Gastroesophageal sphincter (tissue), 4 donors: ENCODE results near the gene C2orf69. TPM values are rescaled to one million over a fixed set of nuclear protein-coding genes. Genes with fewer than 3 reads are reported as not detected.
"Not testable (repeated sequence)": the region's sequence is repeated elsewhere in the genome, so short reads cannot be mapped to it uniquely, and the experiment has no call there.

Experiments used
- ATAC-seq: fragments of 150-250 bp; one replicate; pipeline ENCODE4 v1.9.1; 2016; ENCODE audit warnings: mild to moderate bottlenecking, moderate library complexity
- H3K27ac ChIP-seq, 4 donors: fragments of 200-600 bp; sonication (generic) in 3 of 4; 1 replicate in 3 of 4; 2 replicates in 1 of 4; pipeline ENCODE4 v1.5.1; 2016 to 2019
- H3K27me3 ChIP-seq: fragments of 200-600 bp; sonication (generic); one replicate; pipeline ENCODE4 v1.5.1; 2019
- H3K36me3 ChIP-seq, 2 donors: fragments of 200-600 bp; sonication (generic); one replicate each; pipeline ENCODE4 v1.5.1; 2019; ENCODE audit warnings: control low read depth in 1 of 2
- H3K4me1 ChIP-seq, 3 donors: fragments of 200-600 bp; sonication (generic); 1 replicate in 2 of 3; 2 replicates in 1 of 3; pipeline ENCODE4 v1.5.1; 2016 to 2019; ENCODE audit warnings: control low read depth in 2 of 3
- H3K4me3 ChIP-seq, 2 donors: fragments of 200-600 bp; sonication (generic); one replicate each; pipeline ENCODE4 v1.5.1; 2019; ENCODE audit warnings: mild to moderate bottlenecking in 1 of 2, moderate library complexity in 1 of 2
- H3K9me3 ChIP-seq, 3 donors: fragments of 200-600 bp; sonication (generic); one replicate each; pipeline ENCODE4 v1.5.1; 2017 to 2019; ENCODE audit warnings: control low read depth in 2 of 3
- EP300 ChIP-seq: sonication (generic); formaldehyde crosslinking; IDR thresholded peaks from one replicate; pipeline ENCODE4 v1.6.1; 2017; ENCODE audit warnings: antibody characterized with exemption, mild to moderate bottlenecking
- POLR2A ChIP-seq, 2 donors: fragments of 450-650 bp; IDR thresholded peaks; one replicate each; pipeline ENCODE4 v1.6.1; 2017; ENCODE audit warnings: antibody characterized with exemption in 2 of 2, mild to moderate bottlenecking in 2 of 2, moderate library complexity in 1 of 2
- POLR2AphosphoS5 ChIP-seq: sonication (generic); formaldehyde crosslinking; IDR thresholded peaks from one replicate; pipeline ENCODE4 v1.6.1; 2017; ENCODE audit warnings: antibody characterized with exemption
- WGBS, 2 donors: methylation state at CpG; one replicate each; pipeline ENCODE4 v1.1.5; 2018; ENCODE audit warnings: low coverage in 1 of 2; 5-methylcytosine and 5-hydroxymethylcytosine counted together
- total RNA-seq, 4 donors: library from RNA; depleted of rRNA; stranded (reverse); fragments of >200 nt; gene quantifications; one replicate each; pipeline ENCODE4 v1.1.0, GENCODE V29; 2016
- TF ChIP-seq, protein P1 (sequence below), 4 experiments: fragments of 200-600 bp in 2 of 4; fragments of 450-650 bp in 2 of 4; sonication (generic) in 1 of 4; IDR thresholded peaks; one replicate each; pipeline ENCODE4 v1.5.1; 2017 to 2019; ENCODE audit warnings: antibody characterized with exemption in 4 of 4, mild to moderate bottlenecking in 2 of 4, moderate library complexity in 2 of 4

C2orf69 gene
- total RNA-seq, 4 donors from 2014 or later = 10.9 to 13.6 (median 12.5) TPM

DNA sequence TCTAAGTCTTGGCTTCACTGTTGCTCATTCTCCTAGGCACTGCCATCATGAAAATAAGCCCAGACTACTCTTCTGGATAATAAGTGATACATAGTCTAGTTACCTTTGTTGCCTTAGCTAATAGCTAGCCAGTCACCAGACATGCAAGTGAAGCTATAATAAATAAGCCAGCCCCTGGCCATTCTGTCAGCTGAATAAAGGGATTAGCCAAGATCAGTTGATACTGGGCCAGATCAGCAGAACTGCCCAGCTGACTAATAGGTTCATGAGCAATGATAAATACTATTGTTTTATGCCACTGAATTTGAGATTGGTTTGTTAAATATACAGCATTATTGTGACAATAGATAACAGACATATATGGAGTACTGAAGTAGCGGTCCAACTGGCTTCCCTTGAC, 8.0 kb upstream of the C2orf69 start:
- no peak for ATAC-seq
- H3K9me3 ChIP-seq = no peaks in the 10 kb centered on the region
- H3K36me3 ChIP-seq = no peaks in the 10 kb centered on the region
- TF ChIP-seq, protein P1, sequence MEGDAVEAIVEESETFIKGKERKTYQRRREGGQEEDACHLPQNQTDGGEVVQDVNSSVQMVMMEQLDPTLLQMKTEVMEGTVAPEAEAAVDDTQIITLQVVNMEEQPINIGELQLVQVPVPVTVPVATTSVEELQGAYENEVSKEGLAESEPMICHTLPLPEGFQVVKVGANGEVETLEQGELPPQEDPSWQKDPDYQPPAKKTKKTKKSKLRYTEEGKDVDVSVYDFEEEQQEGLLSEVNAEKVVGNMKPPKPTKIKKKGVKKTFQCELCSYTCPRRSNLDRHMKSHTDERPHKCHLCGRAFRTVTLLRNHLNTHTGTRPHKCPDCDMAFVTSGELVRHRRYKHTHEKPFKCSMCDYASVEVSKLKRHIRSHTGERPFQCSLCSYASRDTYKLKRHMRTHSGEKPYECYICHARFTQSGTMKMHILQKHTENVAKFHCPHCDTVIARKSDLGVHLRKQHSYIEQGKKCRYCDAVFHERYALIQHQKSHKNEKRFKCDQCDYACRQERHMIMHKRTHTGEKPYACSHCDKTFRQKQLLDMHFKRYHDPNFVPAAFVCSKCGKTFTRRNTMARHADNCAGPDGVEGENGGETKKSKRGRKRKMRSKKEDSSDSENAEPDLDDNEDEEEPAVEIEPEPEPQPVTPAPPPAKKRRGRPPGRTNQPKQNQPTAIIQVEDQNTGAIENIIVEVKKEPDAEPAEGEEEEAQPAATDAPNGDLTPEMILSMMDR (IDR thresholded peaks at IDR 0.05) = no peak
- TF ChIP-seq POLR2A (IDR thresholded peaks at IDR 0.05) = no peak
- no peak for TF ChIP-seq POLR2AphosphoS5
- TF ChIP-seq EP300 = no peak
- WGBS, 2 donors = 88 to 100% methylated on average over 1 of the region's 1 CpG
- H3K4me3 ChIP-seq = no peak overlapping the region
- no peaks in the 10 kb centered on the region for H3K27me3 ChIP-seq
- no peaks in the 10 kb centered on the region for H3K4me1 ChIP-seq
- no peak overlapping the region for H3K27ac ChIP-seq

DNA sequence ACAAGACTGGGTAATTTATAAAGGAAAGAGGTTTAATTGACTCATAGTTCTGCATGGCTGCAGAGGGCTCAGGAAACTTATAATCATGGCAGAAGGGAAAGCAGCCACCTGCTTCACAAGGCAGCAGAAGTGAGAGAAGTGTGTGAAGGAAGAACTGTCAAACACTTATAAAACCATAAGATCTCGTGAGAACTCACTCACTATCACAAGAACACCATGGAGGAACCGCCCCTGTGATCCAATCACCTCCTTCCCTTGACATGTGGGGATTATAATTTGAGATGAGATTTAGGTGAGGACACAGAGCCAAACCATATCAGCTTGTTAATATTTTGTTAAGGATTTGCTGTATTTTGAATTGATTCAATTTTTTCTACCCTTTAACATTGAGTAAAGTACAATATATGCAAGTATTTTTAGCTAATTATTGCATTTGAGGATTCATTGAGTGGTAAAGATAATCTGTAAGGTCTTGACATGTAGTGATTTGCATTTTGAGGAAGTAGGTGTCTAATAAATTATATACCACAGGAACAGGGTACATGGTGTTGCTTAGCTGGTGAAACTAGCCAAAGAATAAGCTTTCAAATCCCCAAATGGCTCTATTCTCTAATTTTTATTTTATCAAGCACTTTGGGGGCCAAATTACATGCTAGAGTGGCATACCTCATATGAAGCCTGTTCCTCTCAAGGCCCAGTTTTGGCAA, 3.9 kb upstream of the C2orf69 start:
- Histone ChIP-seq H3K36me3 (no peaks in the 10 kb centered on the region), H3K4me3 (no peak overlapping the region), H3K27ac (no peak overlapping the region), H3K9me3 (no peaks in the 10 kb centered on the region), H3K27me3 (no peaks in the 10 kb centered on the region), H3K4me1 (peaks cover 0 to 9% (median 3%) of the 10 kb centered on the region in 3 donors)
- WGBS, 2 donors = 56 to 84% methylated on average over 2 of the region's 2 CpGs
- TF ChIP-seq POLR2A (IDR thresholded peaks at IDR 0.05) (no peak), EP300 (no peak), POLR2AphosphoS5 (no peak)
- TF ChIP-seq, protein P1 (IDR thresholded peaks at IDR 0.05) = no peak
- no peak for ATAC-seq

DNA sequence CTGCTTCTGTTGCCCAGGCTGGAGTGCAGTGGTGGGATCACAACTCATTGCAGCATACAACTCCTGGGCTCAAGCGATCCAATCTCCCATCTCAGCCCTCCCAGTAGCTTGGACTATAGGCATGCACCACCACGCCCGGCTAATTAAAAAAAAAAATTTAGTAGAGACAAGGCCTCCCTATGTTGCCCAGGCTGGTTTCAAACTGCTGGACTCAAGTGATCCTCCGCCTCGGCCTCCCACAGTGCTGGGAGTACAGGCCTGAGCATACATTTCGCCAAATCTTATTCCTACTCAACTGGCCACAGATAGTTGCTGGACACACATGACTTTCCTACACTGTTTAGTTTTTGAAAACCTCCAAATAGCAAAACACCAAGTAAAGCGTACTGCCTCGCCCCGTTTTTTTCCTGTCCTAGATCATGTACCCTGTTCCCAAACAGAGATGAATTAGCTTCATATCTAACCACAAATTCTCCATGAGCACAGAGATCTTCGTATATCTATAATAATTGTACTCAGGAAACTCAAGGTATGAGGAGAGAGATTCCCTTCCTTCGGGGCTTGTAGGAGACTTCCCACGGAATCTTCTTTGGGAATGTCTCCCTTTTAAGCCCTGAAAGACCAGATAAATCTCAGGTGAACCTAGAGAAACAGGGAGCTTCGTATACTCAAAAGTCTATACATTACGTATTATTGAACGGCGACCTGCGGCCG, 598 bp upstream of the C2orf69 start:
- Histone ChIP-seq H3K36me3 (no peaks in the 10 kb centered on the region), H3K27me3 (no peaks in the 10 kb centered on the region), H3K27ac (peak overlapping the region in 3 of 4 donors; percentile 95 to 99 (median 99)), H3K4me1 (peaks cover 4 to 35% (median 15%) of the 10 kb centered on the region in 3 donors), H3K9me3 (no peaks in the 10 kb centered on the region), H3K4me3 (peak overlapping the region; percentile 89 to 96)
- TF ChIP-seq, protein P1 (IDR thresholded peaks at IDR 0.05) = no peak
- TF ChIP-seq EP300 (no peak), POLR2AphosphoS5 (no peak), POLR2A (IDR thresholded peaks at IDR 0.05) (no peak)
- ATAC-seq = no peak
- 38 to 47% methylated on average over 12 to 17 of the region's 18 CpGs for WGBS, 2 donors

GRCh38 chr2:199911877-199912161, 726 bp downstream of the C2orf69 start:
- peak overlapping the region; percentile 89 to 96 for H3K4me3 ChIP-seq
- TF ChIP-seq POLR2AphosphoS5 (no peak), POLR2A (IDR thresholded peaks at IDR 0.05) (no peak), EP300 (no peak)
- TF ChIP-seq, protein P1 (IDR thresholded peaks at IDR 0.05) = no peak
- ATAC-seq = no peak
- 0% methylated on average over 4 to 12 of the region's 13 CpGs for WGBS, 2 donors
- no peaks in the 10 kb centered on the region for H3K27me3 ChIP-seq
- peak overlapping the region; percentile 95 to 99 (median 98) for H3K27ac ChIP-seq
- H3K36me3 ChIP-seq = peaks cover 0 to 10% of the 10 kb centered on the region in 2 donors
- no peaks in the 10 kb centered on the region for H3K9me3 ChIP-seq
- H3K4me1 ChIP-seq = peaks cover 4 to 35% (median 15%) of the 10 kb centered on the region in 3 donors

DNA sequence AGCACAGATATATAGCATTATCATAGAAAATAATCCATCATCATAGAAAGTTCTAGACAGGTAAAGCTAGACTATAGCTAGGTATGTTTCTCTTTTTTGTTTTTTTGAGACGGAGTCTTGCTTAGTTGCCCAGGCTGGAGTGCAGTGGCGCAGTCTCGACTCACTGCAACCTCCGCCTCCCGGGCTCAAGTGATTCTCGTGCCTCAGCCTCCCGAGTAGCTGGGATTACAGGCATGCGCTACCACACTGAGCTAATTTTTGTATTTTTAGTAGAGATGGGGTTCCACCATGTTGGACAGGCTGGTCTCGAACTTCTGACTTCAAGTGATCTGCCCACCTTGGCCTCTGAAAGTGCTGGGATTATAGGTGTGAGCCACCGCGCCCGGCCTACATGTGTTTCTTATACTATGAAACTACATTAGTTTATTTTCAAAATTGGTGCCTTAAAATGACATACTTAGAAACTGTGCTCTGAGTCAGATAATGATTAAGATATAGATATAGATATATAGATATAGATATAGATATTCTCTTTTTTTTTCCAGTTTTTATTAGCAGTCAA, 1.5 kb downstream of the C2orf69 start:
- not testable (repeated sequence) for ATAC-seq, H3K9me3 ChIP-seq, H3K27me3 ChIP-seq
- 82 to 88% methylated on average over 12 of the region's 12 CpGs for WGBS, 2 donors
- Histone ChIP-seq H3K4me3 (peak overlapping the region; percentile 89 to 96), H3K36me3 (peaks cover 0 to 17% of the 10 kb centered on the region in 2 donors), H3K4me1 (peaks cover 4 to 35% (median 15%) of the 10 kb centered on the region in 3 donors), H3K27ac (peak overlapping the region in 1 of 4 donors; percentile 99)
